ENCODE data around the gene AHDC1. TPM values are rescaled to one million over a fixed set of nuclear protein-coding genes. Genes with fewer than 3 reads are reported as not detected.

The AHDC1 gene
- total RNA-seq, 1 donor from 2014 or later = 10.6 TPM

GRCh38 chr1:27615346-27616192 is 11.6 kb upstream of the AHDC1 start:
- no peak for DNase-seq (ENCODE audit: low spot score in 2 of 2)
- no peak for FAIRE-seq

- no peak for FAIRE-seq
- no peak for DNase-seq (ENCODE audit: low spot score in 2 of 2)
These were observed 10.8 kb upstream of the AHDC1 start for GRCh38 chr1:27614625-27615344.

GRCh38 chr1:27614043-27614624 is 10.2 kb upstream of the AHDC1 start:
- FAIRE-seq (no peak), DNase-seq (ENCODE audit: low spot score in 2 of 2) (no peak)

GRCh38 chr1:27612718-27613117 is 8.8 kb upstream of the AHDC1 start:
- FAIRE-seq (no peak), DNase-seq (ENCODE audit: low spot score in 2 of 2) (no peak)

- DNase-seq (ENCODE audit: low spot score in 2 of 2) (no peak), FAIRE-seq (no peak)
These were observed 7.5 kb upstream of the AHDC1 start for GRCh38 chr1:27611450-27611849.

- DNase-seq (ENCODE audit: low spot score in 2 of 2) = no peak
- no peak for FAIRE-seq
These were observed 5.8 kb upstream of the AHDC1 start for GRCh38 chr1:27609618-27610240.

GRCh38 chr1:27609210-27609555 is 5.2 kb upstream of the AHDC1 start:
- FAIRE-seq = no peak
- DNase-seq (ENCODE audit: low spot score in 2 of 2) = no peak

GRCh38 chr1:27607239-27607804 is 3.4 kb upstream of the AHDC1 start:
- DNase-seq (ENCODE audit: low spot score in 2 of 2) = no peak

GRCh38 chr1:27606708-27607238 is 2.8 kb upstream of the AHDC1 start:
- DNase-seq (ENCODE audit: low spot score in 2 of 2) (no peak), FAIRE-seq (no peak)

More at GRCh38 chr1:27607239-27607804, 3.4 kb upstream of the AHDC1 start:
- no peak for FAIRE-seq

- DNase-seq (ENCODE audit: low spot score in 2 of 2) (peak in 1 of 2 donors; percentile 69), FAIRE-seq (no peak)
These were observed 2.1 kb upstream of the AHDC1 start for GRCh38 chr1:27605796-27606707.

GRCh38 chr1:27605300-27605766 is 1.4 kb upstream of the AHDC1 start:
- DNase-seq (ENCODE audit: low spot score in 2 of 2) (no peak), FAIRE-seq (no peak)

- FAIRE-seq (no peak), DNase-seq (ENCODE audit: low spot score in 2 of 2) (no peak)
These were observed 795 bp upstream of the AHDC1 start for GRCh38 chr1:27604579-27605299.

GRCh38 chr1:27603309-27603680 is 649 bp downstream of the AHDC1 start:
- FAIRE-seq (no peak), DNase-seq (ENCODE audit: low spot score in 2 of 2) (no peak)

- FAIRE-seq (no peak), DNase-seq (ENCODE audit: low spot score in 2 of 2) (peak; percentile 77 to 83)
These were observed 1.3 kb downstream of the AHDC1 start for GRCh38 chr1:27602462-27603308.

GRCh38 chr1:27601771-27602461 is 2.0 kb downstream of the AHDC1 start:
- DNase-seq (ENCODE audit: low spot score in 2 of 2) = peak; percentile 68 to 69
- no peak for FAIRE-seq

- FAIRE-seq (no peak), DNase-seq (ENCODE audit: low spot score in 2 of 2) (no peak)
These were observed 2.6 kb downstream of the AHDC1 start for GRCh38 chr1:27601321-27601770.

All from frontal cortex (tissue), 4 donors.